Transverse colon (tissue), 4 donors: ENCODE data around the gene RALGAPA2.

Source experiments
- EP300 ChIP-seq: sonication (generic); formaldehyde crosslinking; IDR thresholded peaks from one replicate; pipeline ENCODE4 v1.6.1; 2017; ENCODE audit warnings: antibody characterized with exemption, low read depth
- POLR2A ChIP-seq: fragments of 450-650 bp; IDR thresholded peaks from one replicate; pipeline ENCODE4 v1.6.1; 2016; ENCODE audit warnings: antibody characterized with exemption, mild to moderate bottlenecking, moderate library complexity
- POLR2AphosphoS5 ChIP-seq, 3 donors: sonication (generic); formaldehyde crosslinking; IDR thresholded peaks; one replicate each; pipeline ENCODE4 v1.6.1; 2016; ENCODE audit warnings: antibody characterized with exemption in 3 of 3
- TF ChIP-seq, protein P1 (sequence below), 5 experiments: fragments of 200-600 bp in 3 of 5; fragments of 450-650 bp in 2 of 5; sonication (generic) in 3 of 5; IDR thresholded peaks; 1 replicate in 2 of 5; 2 replicates in 3 of 5; pipeline ENCODE4 v1.5.1; 2016 to 2017; ENCODE audit warnings: antibody characterized with exemption in 5 of 5, inconsistent platforms in 3 of 5, mild to moderate bottlenecking in 2 of 5, moderate library complexity in 1 of 5

DNA sequence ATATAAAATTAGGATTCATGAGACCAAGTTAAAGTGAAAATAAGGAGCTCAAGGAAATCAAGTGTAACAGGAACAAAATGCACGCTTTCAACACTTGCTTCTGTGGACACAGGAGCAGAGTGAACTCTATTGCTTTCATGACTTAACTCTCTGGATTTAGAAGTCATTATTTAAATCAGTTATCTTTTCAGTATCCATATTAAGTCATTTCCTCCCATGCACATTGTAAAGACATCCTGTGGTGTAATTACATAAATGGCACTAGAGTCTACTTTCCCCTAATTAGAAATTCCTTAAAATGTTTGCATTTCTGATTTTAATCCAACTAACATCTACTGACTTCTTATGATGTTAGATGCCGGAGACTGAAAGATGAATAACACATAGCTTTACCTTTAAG lies 256.5 kb downstream of the RALGAPA2 start:
- TF ChIP-seq, protein P1, sequence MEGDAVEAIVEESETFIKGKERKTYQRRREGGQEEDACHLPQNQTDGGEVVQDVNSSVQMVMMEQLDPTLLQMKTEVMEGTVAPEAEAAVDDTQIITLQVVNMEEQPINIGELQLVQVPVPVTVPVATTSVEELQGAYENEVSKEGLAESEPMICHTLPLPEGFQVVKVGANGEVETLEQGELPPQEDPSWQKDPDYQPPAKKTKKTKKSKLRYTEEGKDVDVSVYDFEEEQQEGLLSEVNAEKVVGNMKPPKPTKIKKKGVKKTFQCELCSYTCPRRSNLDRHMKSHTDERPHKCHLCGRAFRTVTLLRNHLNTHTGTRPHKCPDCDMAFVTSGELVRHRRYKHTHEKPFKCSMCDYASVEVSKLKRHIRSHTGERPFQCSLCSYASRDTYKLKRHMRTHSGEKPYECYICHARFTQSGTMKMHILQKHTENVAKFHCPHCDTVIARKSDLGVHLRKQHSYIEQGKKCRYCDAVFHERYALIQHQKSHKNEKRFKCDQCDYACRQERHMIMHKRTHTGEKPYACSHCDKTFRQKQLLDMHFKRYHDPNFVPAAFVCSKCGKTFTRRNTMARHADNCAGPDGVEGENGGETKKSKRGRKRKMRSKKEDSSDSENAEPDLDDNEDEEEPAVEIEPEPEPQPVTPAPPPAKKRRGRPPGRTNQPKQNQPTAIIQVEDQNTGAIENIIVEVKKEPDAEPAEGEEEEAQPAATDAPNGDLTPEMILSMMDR (IDR thresholded peaks at IDR 0.05): no peak
- TF ChIP-seq EP300: no peak
- TF ChIP-seq POLR2A: no peak
- no peak for TF ChIP-seq POLR2AphosphoS5 (IDR thresholded peaks at IDR 0.05)
